Activated naive CD4-positive, alpha-beta T cell treated with anti-CD3 and anti-CD28 coated beads, Interleukin-2, amount 50 U/mL, for 72 hours (primary cell): ENCODE data around the gene ADNP2. TPM values are rescaled to one million over a fixed set of nuclear protein-coding genes. Genes with fewer than 3 reads are reported as not detected.
A peak's percentile ranks its signal among the peaks of the same experiment; 100 is the strongest.

ENCODE experiments used
- ATAC-seq, 2 donors: fragments of 150-1000 bp; cut with Tn5 transposase; 2 replicates each; pipeline ENCODE4 v1.10.0; 2021; ENCODE audit warnings: mild to moderate bottlenecking in 2 of 2, moderate library complexity in 2 of 2
- DNase-seq, 2 donors: peaks; one replicate each; pipeline ENCODE4 v3.0.0; 2021 to 2022; ENCODE audit warnings: low spot score in 2 of 2
- H3K27ac Mint-ChIP-seq, 2 donors: one replicate each; pipeline ENCODE4 v1.8.0; 2022; ENCODE audit warnings: mild to moderate bottlenecking in 2 of 2, mixed read lengths in 2 of 2
- H3K36me3 Mint-ChIP-seq, 2 donors: one replicate each; pipeline ENCODE4 v1.8.0; 2022; ENCODE audit warnings: mixed read lengths in 2 of 2
- H3K9me3 Mint-ChIP-seq, 2 donors: one replicate each; pipeline ENCODE4 v1.8.0; 2022; ENCODE audit warnings: mixed read lengths in 2 of 2
- total RNA-seq, 2 donors: library from RNA; stranded (reverse); gene quantifications; one replicate each; pipeline ENCODE4 v1.2.3, GENCODE V29; 2022

ADNP2 gene
- total RNA-seq = 10 to 100 TPM; 27.6 to 37.3 TPM

- peak; percentile 83 to 92 for DNase-seq
- H3K36me3 Mint-ChIP-seq = peaks cover 10 to 11% of the 10 kb centered on the region in 2 donors
- H3K27ac Mint-ChIP-seq = peak within 1 kb of the TSS; percentile 93
- peak; percentile 86 to 87 for ATAC-seq
- no peaks in the 10 kb centered on the region for H3K9me3 Mint-ChIP-seq
Measured at GRCh38 chr18:80108739-80109675, at the start of gene ADNP2. TSS of gene ADNP2 (plus strand) at chr18:80109262. CDS start at chr18:80117543, 8,281 bp downstream.

GRCh38 chr18:80059945-80060344 is 49.1 kb upstream of the ADNP2 start:
- DNase-seq (no peak), ATAC-seq (no peak)
- H3K27ac Mint-ChIP-seq = no peak overlapping the region
- H3K9me3 Mint-ChIP-seq = peaks cover 18 to 23% of the 10 kb centered on the region in 2 donors
- H3K36me3 Mint-ChIP-seq = peaks cover 26 to 39% of the 10 kb centered on the region in 2 donors

- Mint-ChIP-seq H3K36me3 (peaks cover 0 to 13% of the 10 kb centered on the region in 2 donors), H3K9me3 (no peaks in the 10 kb centered on the region), H3K27ac (peak overlapping the region in 1 of 2 donors; percentile 14)
- DNase-seq = no peak
- ATAC-seq = no peak
Measured at GRCh38 chr18:80065705-80066104, 43.4 kb upstream of the ADNP2 start.

GRCh38 chr18:80067321-80067720 is 41.7 kb upstream of the ADNP2 start:
- Mint-ChIP-seq H3K36me3 (peaks cover 0 to 6% of the 10 kb centered on the region in 2 donors), H3K9me3 (no peaks in the 10 kb centered on the region), H3K27ac (no peak overlapping the region)
- ATAC-seq = no peak
- no peak for DNase-seq

GRCh38 chr18:80067897-80068296 is 41.2 kb upstream of the ADNP2 start:
- Mint-ChIP-seq H3K36me3 (peaks cover 0 to 6% of the 10 kb centered on the region in 2 donors), H3K27ac (no peak overlapping the region), H3K9me3 (no peaks in the 10 kb centered on the region)
- no peak for ATAC-seq
- DNase-seq = no peak

GRCh38 chr18:80068571-80069272 is 40.3 kb upstream of the ADNP2 start:
- Mint-ChIP-seq H3K9me3 (no peaks in the 10 kb centered on the region), H3K36me3 (peaks cover 0 to 2% of the 10 kb centered on the region in 2 donors), H3K27ac (no peak overlapping the region)
- no peak for ATAC-seq
- DNase-seq = no peak

- H3K36me3 Mint-ChIP-seq = no peaks in the 10 kb centered on the region
Measured at GRCh38 chr18:80070825-80071224, 38.2 kb upstream of the ADNP2 start.

GRCh38 chr18:80074183-80074582 is 34.9 kb upstream of the ADNP2 start:
- H3K36me3 Mint-ChIP-seq = no peaks in the 10 kb centered on the region
- H3K9me3 Mint-ChIP-seq = no peaks in the 10 kb centered on the region
- ATAC-seq = no peak
- no peak for DNase-seq
- H3K27ac Mint-ChIP-seq = no peak overlapping the region

More at GRCh38 chr18:80070825-80071224, 38.2 kb upstream of the ADNP2 start:
- H3K9me3 Mint-ChIP-seq = no peaks in the 10 kb centered on the region
- ATAC-seq (no peak), DNase-seq (no peak)
- H3K27ac Mint-ChIP-seq = no peak overlapping the region

GRCh38 chr18:80074697-80075096 is 34.4 kb upstream of the ADNP2 start:
- no peaks in the 10 kb centered on the region for H3K9me3 Mint-ChIP-seq
- no peak for DNase-seq
- no peak overlapping the region for H3K27ac Mint-ChIP-seq
- no peaks in the 10 kb centered on the region for H3K36me3 Mint-ChIP-seq
- no peak for ATAC-seq

GRCh38 chr18:80075940-80076339 is 33.1 kb upstream of the ADNP2 start:
- DNase-seq = no peak
- no peak overlapping the region for H3K27ac Mint-ChIP-seq
- no peak for ATAC-seq
- no peaks in the 10 kb centered on the region for H3K9me3 Mint-ChIP-seq
- H3K36me3 Mint-ChIP-seq = no peaks in the 10 kb centered on the region

GRCh38 chr18:80076379-80076778 is 32.7 kb upstream of the ADNP2 start:
- H3K36me3 Mint-ChIP-seq = no peaks in the 10 kb centered on the region
- no peak for ATAC-seq
- H3K9me3 Mint-ChIP-seq = no peaks in the 10 kb centered on the region
- no peak for DNase-seq
- no peak overlapping the region for H3K27ac Mint-ChIP-seq

- H3K36me3 Mint-ChIP-seq = no peaks in the 10 kb centered on the region
- DNase-seq = no peak
- H3K9me3 Mint-ChIP-seq = no peaks in the 10 kb centered on the region
- no peak overlapping the region for H3K27ac Mint-ChIP-seq
- no peak for ATAC-seq
Measured at GRCh38 chr18:80077873-80078272, 31.2 kb upstream of the ADNP2 start.

- peaks cover 13 to 45% of the 10 kb centered on the region in 2 donors for H3K9me3 Mint-ChIP-seq
- ATAC-seq (no peak), DNase-seq (no peak)
- H3K36me3 Mint-ChIP-seq = peaks cover 35 to 38% of the 10 kb centered on the region in 2 donors
- no peak overlapping the region for H3K27ac Mint-ChIP-seq
Measured at GRCh38 chr18:80086281-80086680, 22.8 kb upstream of the ADNP2 start.

- no peak for ATAC-seq
- Mint-ChIP-seq H3K36me3 (peaks cover 35 to 38% of the 10 kb centered on the region in 2 donors), H3K27ac (no peak overlapping the region), H3K9me3 (peaks cover 13 to 45% of the 10 kb centered on the region in 2 donors)
- no peak for DNase-seq
Measured at GRCh38 chr18:80088036-80088435, 21.0 kb upstream of the ADNP2 start.

- no peak for DNase-seq
- Mint-ChIP-seq H3K9me3 (peaks cover 13 to 45% of the 10 kb centered on the region in 2 donors), H3K36me3 (peaks cover 35 to 38% of the 10 kb centered on the region in 2 donors), H3K27ac (no peak overlapping the region)
- no peak for ATAC-seq
Measured at GRCh38 chr18:80088823-80089222, 20.2 kb upstream of the ADNP2 start.

GRCh38 chr18:80095414-80095813 is 13.6 kb upstream of the ADNP2 start:
- DNase-seq (no peak), ATAC-seq (no peak)
- peaks cover 0 to 5% of the 10 kb centered on the region in 2 donors for H3K9me3 Mint-ChIP-seq
- no peak overlapping the region for H3K27ac Mint-ChIP-seq
- peaks cover 0 to 5% of the 10 kb centered on the region in 2 donors for H3K36me3 Mint-ChIP-seq

- no peak overlapping the region for H3K27ac Mint-ChIP-seq
- ATAC-seq (no peak), DNase-seq (no peak)
- peaks cover 3 to 4% of the 10 kb centered on the region in 2 donors for H3K9me3 Mint-ChIP-seq
- peaks cover 0 to 3% of the 10 kb centered on the region in 2 donors for H3K36me3 Mint-ChIP-seq
Measured at GRCh38 chr18:80096032-80096565, 13.0 kb upstream of the ADNP2 start.
